Spleen (tissue), 11 donors: ENCODE data around the gene PTPRN2. TPM values are rescaled to one million over a fixed set of nuclear protein-coding genes. Genes with fewer than 3 reads are reported as not detected.
A peak's percentile ranks its signal among the peaks of the same experiment; 100 is the strongest.

Experiments
- DNase-seq: peaks from one replicate; pipeline ENCODE4 v3.0.0-alpha.2; 2020
- H3K27ac ChIP-seq, 8 donors: fragments of 200-600 bp; sonication (generic) in 7 of 8; 1 replicate in 4 of 8; 2 replicates in 4 of 8; pipeline versions ENCODE4 v1.5.0 to v1.8.0; 2016 to 2021; ENCODE audit warnings: inconsistent platforms in 4 of 8, mild to moderate bottlenecking in 4 of 8, moderate library complexity in 1 of 8
- H3K27me3 ChIP-seq, 7 donors: fragments of 200-600 bp; sonication (generic) in 6 of 7; replicated peaks in 1 of 7; 1 replicate in 4 of 7; 2 replicates in 3 of 7; pipeline versions ENCODE4 v1.5.0 to v1.8.0; 2016 to 2021; ENCODE audit warnings: inconsistent platforms in 3 of 7, mild to moderate bottlenecking in 1 of 7
- H3K36me3 ChIP-seq, 6 donors: fragments of 200-600 bp; sonication (generic) in 5 of 6; 1 replicate in 4 of 6; 2 replicates in 2 of 6; pipeline versions ENCODE4 v1.5.0 to v1.8.0; 2016 to 2021; ENCODE audit warnings: inconsistent platforms in 2 of 6
- H3K4me1 ChIP-seq, 6 donors: fragments of 200-600 bp; sonication (generic) in 5 of 6; 1 replicate in 3 of 6; 2 replicates in 3 of 6; pipeline versions ENCODE4 v1.5.0 to v1.8.0; 2016 to 2021; ENCODE audit warnings: inconsistent platforms in 3 of 6
- H3K4me3 ChIP-seq, 8 donors: fragments of 200-600 bp; sonication (generic) in 7 of 8; 1 replicate in 4 of 8; 2 replicates in 4 of 8; pipeline versions ENCODE4 v1.5.0 to v1.8.0; 2016 to 2021; ENCODE audit warnings: inconsistent platforms in 4 of 8, mild to moderate bottlenecking in 4 of 8, moderate library complexity in 2 of 8
- H3K9me3 ChIP-seq, 8 donors: fragments of 200-600 bp; sonication (generic) in 7 of 8; 1 replicate in 4 of 8; 2 replicates in 4 of 8; pipeline versions ENCODE4 v1.5.0 to v1.8.0; 2016 to 2021; ENCODE audit warnings: inconsistent platforms in 4 of 8
- POLR2A ChIP-seq, 3 donors: fragments of 450-650 bp; IDR thresholded peaks; one replicate each; pipeline ENCODE4 v1.5.1; 2017; ENCODE audit warnings: antibody characterized with exemption in 3 of 3, mild to moderate bottlenecking in 1 of 3
- POLR2AphosphoS5 ChIP-seq, 3 donors: sonication (generic); formaldehyde crosslinking; IDR thresholded peaks; one replicate each; pipeline ENCODE4 v1.5.1; 2017; ENCODE audit warnings: antibody characterized with exemption in 3 of 3
- WGBS, 5 donors: extraction: QIAGEN DNeasy Blood & Tissue Kit in 3 of 5; methylation state at CpG; one replicate each; pipeline versions ENCODE4 v1.1.5 to v1.1.7; 2013 to 2018; 5-methylcytosine and 5-hydroxymethylcytosine counted together
- intact Hi-C: fragments of 100-400 bp; cut with DNase I; formaldehyde crosslinking; loops from one replicate; pipeline ENCODE4 v1.15.0; 2023; ENCODE audit warnings: low total_unique reads
- polyA plus RNA-seq, 3 donors: library from polyadenylated mRNA; stranded (reverse); fragments of 200-250 nt; gene quantifications; one replicate each; pipeline ENCODE4 v1.2.1, GENCODE V29; 2013
- total RNA-seq, 7 donors: library from RNA; depleted of rRNA in 3 of 7; stranded (reverse); fragments of >200 nt in 3 of 7; fragmentation: NEBNext Ultra II Directional in 4 of 7; extraction: Animal tissue kit (Norgen Biotek cat#: 25700) in 4 of 7; gene quantifications; one replicate each; pipeline versions ENCODE4 v1.1.0 to v1.2.1, GENCODE V29; 2016 to 2021
- TF ChIP-seq, protein P1 (sequence below), 11 experiments: fragments of 200-600 bp in 7 of 11; fragments of 450-650 bp in 4 of 11; sonication (generic) in 4 of 11; IDR thresholded peaks in 8 of 11; conservative IDR thresholded peaks in 3 of 11; 1 replicate in 7 of 11; 2 replicates in 4 of 11; pipeline versions ENCODE4 v1.4.0 to v1.8.0; 2016 to 2021; ENCODE audit warnings: antibody characterized with exemption in 11 of 11, inconsistent platforms in 4 of 11, mild to moderate bottlenecking in 1 of 11
- donor health status: healthy with polysubstance abuse.
- donor health status: DM: no; HTN: no; CAD: no; lungs with moderate emphysema.
- donor health status: DM: no; HTN: no; CAD: no.
- donor health status: Bipolar disorder and iron deficiency.
- donor health status: healthy.
- donor health status: DM: no; HTN: no; CAD: no.
- donor health status: DM: yes; HTN: yes; CAD: no.

The PTPRN2 gene
- total and polyA plus RNA-seq, 10 donors = 7.0 to 22.8 (median 16.8) TPM

DNA sequence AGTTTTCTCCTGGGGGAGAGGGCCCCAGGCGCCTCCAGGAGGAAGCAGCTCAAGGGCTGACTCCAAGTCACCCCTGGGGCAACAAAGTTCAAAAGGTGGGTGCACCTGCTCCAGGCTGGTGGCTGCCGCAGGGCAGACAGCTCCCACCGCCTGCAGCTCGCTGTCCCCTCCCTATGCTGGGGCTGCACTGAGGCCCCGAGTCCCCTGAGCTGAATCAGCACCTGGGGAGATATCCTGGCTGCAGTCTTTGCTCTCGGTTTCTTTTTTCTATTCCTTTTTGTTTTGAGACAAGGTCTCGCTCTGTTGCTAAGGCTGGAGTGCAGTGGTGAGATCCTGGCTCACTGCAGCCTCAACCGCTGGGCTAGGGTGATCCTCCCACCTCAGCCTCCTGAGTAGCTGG is 1067.4 kb downstream of the PTPRN2 start:
- no peak overlapping the region for H3K27ac ChIP-seq
- peak; percentile 52 for DNase-seq
- H3K4me3 ChIP-seq = no peak overlapping the region
- H3K27me3 ChIP-seq = peaks cover 0 to 27% (median 0%) of the 10 kb centered on the region in 7 donors
- no peaks in the 10 kb centered on the region for H3K9me3 ChIP-seq
- H3K4me1 ChIP-seq = no peaks in the 10 kb centered on the region
- H3K36me3 ChIP-seq = no peaks in the 10 kb centered on the region
- intact Hi-C loops = no loop called here
- WGBS, 5 donors = 66 to 79% (median 77%) methylated on average over 8 of the region's 8 CpGs
- TF ChIP-seq, protein P1, sequence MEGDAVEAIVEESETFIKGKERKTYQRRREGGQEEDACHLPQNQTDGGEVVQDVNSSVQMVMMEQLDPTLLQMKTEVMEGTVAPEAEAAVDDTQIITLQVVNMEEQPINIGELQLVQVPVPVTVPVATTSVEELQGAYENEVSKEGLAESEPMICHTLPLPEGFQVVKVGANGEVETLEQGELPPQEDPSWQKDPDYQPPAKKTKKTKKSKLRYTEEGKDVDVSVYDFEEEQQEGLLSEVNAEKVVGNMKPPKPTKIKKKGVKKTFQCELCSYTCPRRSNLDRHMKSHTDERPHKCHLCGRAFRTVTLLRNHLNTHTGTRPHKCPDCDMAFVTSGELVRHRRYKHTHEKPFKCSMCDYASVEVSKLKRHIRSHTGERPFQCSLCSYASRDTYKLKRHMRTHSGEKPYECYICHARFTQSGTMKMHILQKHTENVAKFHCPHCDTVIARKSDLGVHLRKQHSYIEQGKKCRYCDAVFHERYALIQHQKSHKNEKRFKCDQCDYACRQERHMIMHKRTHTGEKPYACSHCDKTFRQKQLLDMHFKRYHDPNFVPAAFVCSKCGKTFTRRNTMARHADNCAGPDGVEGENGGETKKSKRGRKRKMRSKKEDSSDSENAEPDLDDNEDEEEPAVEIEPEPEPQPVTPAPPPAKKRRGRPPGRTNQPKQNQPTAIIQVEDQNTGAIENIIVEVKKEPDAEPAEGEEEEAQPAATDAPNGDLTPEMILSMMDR (IDR thresholded peaks at IDR 0.05 in 8 of 11, conservative IDR thresholded peaks at IDR 0.05 in 3 of 11) = no peak
- no peak for TF ChIP-seq POLR2A (IDR thresholded peaks at IDR 0.05)
- no peak for TF ChIP-seq POLR2AphosphoS5 (IDR thresholded peaks at IDR 0.05)

DNA sequence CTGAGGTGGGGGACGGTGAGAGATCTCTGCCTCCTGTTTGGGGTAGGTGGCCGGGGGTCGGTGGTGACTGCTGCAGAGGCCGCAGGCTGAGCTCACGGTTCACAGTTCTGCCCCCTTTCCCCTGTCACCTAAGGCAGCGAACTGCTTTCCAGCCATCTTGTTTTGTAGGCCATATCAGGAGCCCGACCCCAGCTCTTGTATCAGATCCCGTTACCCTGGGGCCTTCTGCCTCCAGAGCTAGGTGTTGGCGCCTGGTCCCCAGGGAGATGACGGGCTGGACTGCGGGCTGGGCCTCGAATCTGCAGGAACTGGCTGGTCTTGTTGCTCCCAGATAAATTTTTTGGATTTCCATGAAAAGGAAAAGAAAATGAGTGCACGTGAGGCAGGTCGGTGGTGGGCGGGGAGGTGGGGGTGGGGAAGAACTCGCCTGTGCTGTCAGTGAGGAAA is 1067.8 kb downstream of the PTPRN2 start:
- 79 to 85% (median 82%) methylated on average over 16 of the region's 16 CpGs for WGBS, 5 donors
- no peaks in the 10 kb centered on the region for H3K36me3 ChIP-seq
- H3K4me3 ChIP-seq = no peak overlapping the region
- peak; percentile 57 for DNase-seq
- no peak overlapping the region for H3K27ac ChIP-seq
- H3K9me3 ChIP-seq = no peaks in the 10 kb centered on the region
- no peaks in the 10 kb centered on the region for H3K4me1 ChIP-seq
- peaks cover 0 to 30% (median 0%) of the 10 kb centered on the region in 7 donors for H3K27me3 ChIP-seq
- no peak for TF ChIP-seq POLR2AphosphoS5 (IDR thresholded peaks at IDR 0.05)
- intact Hi-C loops = no loop called here

DNA sequence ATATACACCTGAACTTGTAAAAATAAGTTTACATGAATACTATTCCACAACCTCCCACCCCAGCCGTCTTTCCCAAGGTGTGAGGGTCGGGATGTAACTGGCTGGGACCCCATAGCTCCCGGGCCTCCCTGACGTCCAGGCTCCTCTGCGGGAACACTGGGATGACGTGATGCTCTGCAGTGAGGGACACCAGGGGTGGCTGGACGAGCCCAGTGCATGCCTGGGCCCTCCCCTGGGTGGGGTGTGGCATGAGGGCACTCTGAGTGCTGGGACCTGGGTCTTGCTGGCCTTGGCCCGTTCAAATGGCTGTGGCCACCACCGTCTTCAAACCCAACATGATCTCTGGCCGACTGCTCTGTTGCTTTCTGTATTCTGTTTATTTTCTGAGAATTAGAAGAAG is 1068.4 kb downstream of the PTPRN2 start:
- no peak for TF ChIP-seq POLR2A (IDR thresholded peaks at IDR 0.05)
- TF ChIP-seq, protein P1 (IDR thresholded peaks at IDR 0.05 in 8 of 11, conservative IDR thresholded peaks at IDR 0.05 in 3 of 11) = no peak
- TF ChIP-seq POLR2AphosphoS5 (IDR thresholded peaks at IDR 0.05) = no peak
- no peaks in the 10 kb centered on the region for H3K9me3 ChIP-seq
- peaks cover 0 to 36% (median 0%) of the 10 kb centered on the region in 7 donors for H3K27me3 ChIP-seq
- intact Hi-C loops = no loop called here
- no peaks in the 10 kb centered on the region for H3K36me3 ChIP-seq
- peak; percentile 71 for DNase-seq
- no peak overlapping the region for H3K27ac ChIP-seq
- no peaks in the 10 kb centered on the region for H3K4me1 ChIP-seq
- 70 to 85% (median 80%) methylated on average over 10 of the region's 10 CpGs for WGBS, 5 donors
- H3K4me3 ChIP-seq = no peak overlapping the region

- 86 to 89% (median 87%) methylated on average over 6 of the region's 6 CpGs for WGBS, 5 donors
- DNase-seq = no peak
Observed at GRCh38 chr7:157518514-157519175, 1069.0 kb downstream of the PTPRN2 start.

More at GRCh38 chr7:157518514-157519175, 1069.0 kb downstream of the PTPRN2 start:
- no peaks in the 10 kb centered on the region for H3K9me3 ChIP-seq
- H3K27me3 ChIP-seq = peaks cover 0 to 38% (median 0%) of the 10 kb centered on the region in 7 donors
- intact Hi-C loops = no loop called here
- H3K4me1 ChIP-seq = no peaks in the 10 kb centered on the region
- TF ChIP-seq, protein P1 (IDR thresholded peaks at IDR 0.05 in 8 of 11, conservative IDR thresholded peaks at IDR 0.05 in 3 of 11) = no peak
- TF ChIP-seq POLR2A (IDR thresholded peaks at IDR 0.05) (no peak), POLR2AphosphoS5 (IDR thresholded peaks at IDR 0.05) (no peak)
- H3K4me3 ChIP-seq = no peak overlapping the region
- H3K36me3 ChIP-seq = no peaks in the 10 kb centered on the region
- no peak overlapping the region for H3K27ac ChIP-seq
